ENCODE data around the gene FBLN2. TPM values are rescaled to one million over a fixed set of nuclear protein-coding genes. Genes with fewer than 3 reads are reported as not detected.

The FBLN2 gene
- total RNA-seq, 2 donors from 2014 or later, result not detected

- no peaks in the 10 kb centered on the region for H3K9me3 Mint-ChIP-seq
- no peak for DNase-seq (ENCODE audit: low spot score in 2 of 2)
- no peak for ATAC-seq
- no peaks in the 10 kb centered on the region for H3K36me3 Mint-ChIP-seq
- H3K27ac Mint-ChIP-seq, result no peak overlapping the region
Measured at GRCh38 chr3:13624671-13625125, 75.8 kb downstream of the FBLN2 start.

GRCh38 chr3:13626396-13626795 is 77.5 kb downstream of the FBLN2 start:
- Mint-ChIP-seq H3K9me3 (no peaks in the 10 kb centered on the region), H3K27ac (no peak overlapping the region), H3K36me3 (no peaks in the 10 kb centered on the region)
- no peak for DNase-seq (ENCODE audit: low spot score in 2 of 2)
- ATAC-seq, result no peak

GRCh38 chr3:13626915-13627460 is 78.1 kb downstream of the FBLN2 start:
- no peaks in the 10 kb centered on the region for H3K9me3 Mint-ChIP-seq
- H3K36me3 Mint-ChIP-seq, result no peaks in the 10 kb centered on the region
- DNase-seq (ENCODE audit: low spot score in 2 of 2) (no peak), ATAC-seq (no peak)
- no peak overlapping the region for H3K27ac Mint-ChIP-seq

GRCh38 chr3:13627681-13628080 is 78.8 kb downstream of the FBLN2 start:
- H3K36me3 Mint-ChIP-seq, result no peaks in the 10 kb centered on the region
- no peak overlapping the region for H3K27ac Mint-ChIP-seq
- ATAC-seq (no peak), DNase-seq (ENCODE audit: low spot score in 2 of 2) (no peak)
- H3K9me3 Mint-ChIP-seq, result no peaks in the 10 kb centered on the region

GRCh38 chr3:13628432-13628831 is 79.5 kb downstream of the FBLN2 start:
- H3K27ac Mint-ChIP-seq, result no peak overlapping the region
- DNase-seq (ENCODE audit: low spot score in 2 of 2) (no peak), ATAC-seq (no peak)
- H3K36me3 Mint-ChIP-seq, result no peaks in the 10 kb centered on the region
- no peaks in the 10 kb centered on the region for H3K9me3 Mint-ChIP-seq

GRCh38 chr3:13628841-13629551 is 80.1 kb downstream of the FBLN2 start:
- Mint-ChIP-seq H3K36me3 (no peaks in the 10 kb centered on the region), H3K9me3 (no peaks in the 10 kb centered on the region), H3K27ac (no peak overlapping the region)
- no peak for DNase-seq (ENCODE audit: low spot score in 2 of 2)
- ATAC-seq, result no peak

GRCh38 chr3:13629644-13630043 is 80.7 kb downstream of the FBLN2 start:
- ATAC-seq, result no peak
- no peaks in the 10 kb centered on the region for H3K9me3 Mint-ChIP-seq
- DNase-seq (ENCODE audit: low spot score in 2 of 2), result no peak
- H3K36me3 Mint-ChIP-seq, result no peaks in the 10 kb centered on the region
- H3K27ac Mint-ChIP-seq, result no peak overlapping the region

- no peak overlapping the region for H3K27ac Mint-ChIP-seq
- no peak for ATAC-seq
- no peak for DNase-seq (ENCODE audit: low spot score in 2 of 2)
- H3K36me3 Mint-ChIP-seq, result no peaks in the 10 kb centered on the region
- H3K9me3 Mint-ChIP-seq, result no peaks in the 10 kb centered on the region
Measured at GRCh38 chr3:13631256-13631655, 82.3 kb downstream of the FBLN2 start.

- H3K9me3 Mint-ChIP-seq, result no peaks in the 10 kb centered on the region
- ATAC-seq, result no peak
- H3K27ac Mint-ChIP-seq, result peak overlapping the region in 1 of 2 donors; percentile 14
- no peaks in the 10 kb centered on the region for H3K36me3 Mint-ChIP-seq
- DNase-seq (ENCODE audit: low spot score in 2 of 2), result no peak
Measured at GRCh38 chr3:13633176-13633575, 84.3 kb downstream of the FBLN2 start.

- ATAC-seq, result no peak
- no peak for DNase-seq (ENCODE audit: low spot score in 2 of 2)
- Mint-ChIP-seq H3K27ac (no peak overlapping the region), H3K36me3 (no peaks in the 10 kb centered on the region), H3K9me3 (no peaks in the 10 kb centered on the region)
Measured at GRCh38 chr3:13634151-13634550, 85.2 kb downstream of the FBLN2 start.

GRCh38 chr3:13634615-13635014 is 85.7 kb downstream of the FBLN2 start:
- Mint-ChIP-seq H3K9me3 (no peaks in the 10 kb centered on the region), H3K27ac (no peak overlapping the region), H3K36me3 (no peaks in the 10 kb centered on the region)
- ATAC-seq (no peak), DNase-seq (ENCODE audit: low spot score in 2 of 2) (no peak)

GRCh38 chr3:13636186-13636585 is 87.3 kb downstream of the FBLN2 start:
- Mint-ChIP-seq H3K27ac (no peak overlapping the region), H3K9me3 (no peaks in the 10 kb centered on the region), H3K36me3 (no peaks in the 10 kb centered on the region)
- no peak for DNase-seq (ENCODE audit: low spot score in 2 of 2)
- ATAC-seq, result no peak

- no peak for DNase-seq (ENCODE audit: low spot score in 2 of 2)
- no peaks in the 10 kb centered on the region for H3K9me3 Mint-ChIP-seq
- no peaks in the 10 kb centered on the region for H3K36me3 Mint-ChIP-seq
- no peak overlapping the region for H3K27ac Mint-ChIP-seq
- no peak for ATAC-seq
Measured at GRCh38 chr3:13636874-13637273, 87.9 kb downstream of the FBLN2 start.

GRCh38 chr3:13637311-13637891 is 88.5 kb downstream of the FBLN2 start:
- ATAC-seq (no peak), DNase-seq (ENCODE audit: low spot score in 2 of 2) (no peak)
- no peaks in the 10 kb centered on the region for H3K9me3 Mint-ChIP-seq
- H3K36me3 Mint-ChIP-seq, result no peaks in the 10 kb centered on the region
- no peak overlapping the region for H3K27ac Mint-ChIP-seq

- Mint-ChIP-seq H3K9me3 (no peaks in the 10 kb centered on the region), H3K27ac (no peak overlapping the region), H3K36me3 (no peaks in the 10 kb centered on the region)
- DNase-seq (ENCODE audit: low spot score in 2 of 2) (no peak), ATAC-seq (no peak)
Measured at GRCh38 chr3:13637953-13638352, 89.0 kb downstream of the FBLN2 start.

- no peaks in the 10 kb centered on the region for H3K9me3 Mint-ChIP-seq
- H3K27ac Mint-ChIP-seq, result no peak overlapping the region
- ATAC-seq (no peak), DNase-seq (ENCODE audit: low spot score in 2 of 2) (no peak)
- H3K36me3 Mint-ChIP-seq, result no peaks in the 10 kb centered on the region
Measured at GRCh38 chr3:13638927-13639326, 90.0 kb downstream of the FBLN2 start.

GRCh38 chr3:13642597-13642996 is 93.7 kb downstream of the FBLN2 start:
- no peak overlapping the region for H3K27ac Mint-ChIP-seq
- no peaks in the 10 kb centered on the region for H3K36me3 Mint-ChIP-seq
- ATAC-seq (no peak), DNase-seq (ENCODE audit: low spot score in 2 of 2) (no peak)
- H3K9me3 Mint-ChIP-seq, result no peaks in the 10 kb centered on the region
